ENCODE results near the gene TEX30. TPM values are rescaled to one million over a fixed set of nuclear protein-coding genes. Genes with fewer than 3 reads are reported as not detected.
"Not testable (repeated sequence)": the region's sequence is repeated elsewhere in the genome, so short reads cannot be mapped to it uniquely, and the experiment has no call there.

The TEX30 gene
- total RNA-seq, 2 donors from 2014 or later: 3.7 to 8.3 TPM

GRCh38 chr13:102792396-102792795 is 18.8 kb upstream of the TEX30 start:
- Histone ChIP-seq H3K4me3 (no peak overlapping the region), H3K9me3 (no peaks in the 10 kb centered on the region), H3K27ac (no peak overlapping the region), H3K9ac (ENCODE audit: low read depth in 2 of 2, low read length in 2 of 2) (no peak overlapping the region), H3K4me1 (no peaks in the 10 kb centered on the region), H3K27me3 (no peaks in the 10 kb centered on the region), H3K36me3 (no peaks in the 10 kb centered on the region)
- intact Hi-C loops (cut with DNase I): no loop called here
- no peak for TF ChIP-seq CTCF (IDR thresholded peaks at IDR 0.05)
- DNase-seq: no peak

- DNase-seq: no peak
- Histone ChIP-seq H3K27me3 (no peaks in the 10 kb centered on the region), H3K9ac (ENCODE audit: low read depth in 2 of 2, low read length in 2 of 2) (no peak overlapping the region), H3K4me1 (no peaks in the 10 kb centered on the region), H3K36me3 (no peaks in the 10 kb centered on the region), H3K4me3 (no peak overlapping the region), H3K27ac (no peak overlapping the region), H3K9me3 (no peaks in the 10 kb centered on the region)
- no peak for TF ChIP-seq CTCF (IDR thresholded peaks at IDR 0.05)
- intact Hi-C loops (cut with DNase I): no loop called here
These were observed 15.1 kb upstream of the TEX30 start for GRCh38 chr13:102788683-102789082.

GRCh38 chr13:102784483-102784882 is 10.9 kb upstream of the TEX30 start:
- no peak overlapping the region for H3K4me3 ChIP-seq
- DNase-seq: no peak
- H3K9me3 ChIP-seq: no peaks in the 10 kb centered on the region
- intact Hi-C loops (cut with DNase I): no loop called here
- H3K4me1 ChIP-seq: no peaks in the 10 kb centered on the region
- no peak overlapping the region for H3K27ac ChIP-seq
- no peak for TF ChIP-seq CTCF (IDR thresholded peaks at IDR 0.05)
- H3K27me3 ChIP-seq: no peaks in the 10 kb centered on the region
- H3K9ac ChIP-seq (ENCODE audit: low read depth in 2 of 2, low read length in 2 of 2): no peak overlapping the region
- no peaks in the 10 kb centered on the region for H3K36me3 ChIP-seq

GRCh38 chr13:102781591-102781990 is 8.0 kb upstream of the TEX30 start:
- intact Hi-C loops (cut with DNase I): no loop called here
- no peaks in the 10 kb centered on the region for H3K4me1 ChIP-seq

GRCh38 chr13:102780656-102781055 is 7.1 kb upstream of the TEX30 start:
- H3K4me1 ChIP-seq; H3K27me3 ChIP-seq; DNase-seq; H3K27ac ChIP-seq; H3K9me3 ChIP-seq; H3K9ac ChIP-seq (ENCODE audit: low read depth in 2 of 2, low read length in 2 of 2); intact Hi-C loops (cut with DNase I); H3K4me3 ChIP-seq; H3K36me3 ChIP-seq: not testable (repeated sequence)

More at GRCh38 chr13:102781591-102781990, 8.0 kb upstream of the TEX30 start:
- Histone ChIP-seq H3K4me3 (no peak overlapping the region), H3K9ac (ENCODE audit: low read depth in 2 of 2, low read length in 2 of 2) (no peak overlapping the region), H3K9me3 (no peaks in the 10 kb centered on the region), H3K27me3 (no peaks in the 10 kb centered on the region), H3K36me3 (no peaks in the 10 kb centered on the region), H3K27ac (no peak overlapping the region)
- no peak for TF ChIP-seq CTCF (IDR thresholded peaks at IDR 0.05)
- DNase-seq: no peak

GRCh38 chr13:102779436-102780159 is 6.0 kb upstream of the TEX30 start:
- Histone ChIP-seq H3K4me3 (no peak overlapping the region), H3K9me3 (no peaks in the 10 kb centered on the region), H3K27me3 (no peaks in the 10 kb centered on the region), H3K4me1 (no peaks in the 10 kb centered on the region), H3K36me3 (no peaks in the 10 kb centered on the region), H3K9ac (ENCODE audit: low read depth in 2 of 2, low read length in 2 of 2) (no peak overlapping the region), H3K27ac (no peak overlapping the region)
- DNase-seq: no peak
- intact Hi-C loops (cut with DNase I): loop anchor here (10.0 kb wide), 2 partner anchors 65 to 195 kb away; partner anchors contain the start of gene ERCC5
- TF ChIP-seq CTCF (IDR thresholded peaks at IDR 0.05): no peak

Data from colonic mucosa (tissue), 4 donors.